Ovary (tissue), 3 donors: Measurements from ENCODE around the gene ITPR2.

Source experiments
- EP300 ChIP-seq: sonication (generic); formaldehyde crosslinking; IDR thresholded peaks from one replicate; pipeline ENCODE4 v1.6.1; 2017; ENCODE audit warnings: antibody characterized with exemption
- POLR2A ChIP-seq: fragments of 450-650 bp; IDR thresholded peaks from one replicate; pipeline ENCODE4 v1.6.1; 2017; ENCODE audit warnings: antibody characterized with exemption, mild to moderate bottlenecking, moderate library complexity
- TF ChIP-seq, protein P1 (sequence below), 3 donors: fragments of 450-650 bp in 2 of 3; fragments of 200-600 bp in 1 of 3; IDR thresholded peaks; one replicate each; pipeline versions ENCODE4 v1.5.1 to v1.8.0; 2016 to 2022; ENCODE audit warnings: antibody characterized with exemption in 3 of 3, mild to moderate bottlenecking in 1 of 3
- donor health status: DM: no; HTN: no; CAD: no.

GRCh38 chr12:26537651-26538050, 295.3 kb downstream of the ITPR2 start:
- TF ChIP-seq POLR2A (no peak), EP300 (no peak)
- TF ChIP-seq, protein P1, sequence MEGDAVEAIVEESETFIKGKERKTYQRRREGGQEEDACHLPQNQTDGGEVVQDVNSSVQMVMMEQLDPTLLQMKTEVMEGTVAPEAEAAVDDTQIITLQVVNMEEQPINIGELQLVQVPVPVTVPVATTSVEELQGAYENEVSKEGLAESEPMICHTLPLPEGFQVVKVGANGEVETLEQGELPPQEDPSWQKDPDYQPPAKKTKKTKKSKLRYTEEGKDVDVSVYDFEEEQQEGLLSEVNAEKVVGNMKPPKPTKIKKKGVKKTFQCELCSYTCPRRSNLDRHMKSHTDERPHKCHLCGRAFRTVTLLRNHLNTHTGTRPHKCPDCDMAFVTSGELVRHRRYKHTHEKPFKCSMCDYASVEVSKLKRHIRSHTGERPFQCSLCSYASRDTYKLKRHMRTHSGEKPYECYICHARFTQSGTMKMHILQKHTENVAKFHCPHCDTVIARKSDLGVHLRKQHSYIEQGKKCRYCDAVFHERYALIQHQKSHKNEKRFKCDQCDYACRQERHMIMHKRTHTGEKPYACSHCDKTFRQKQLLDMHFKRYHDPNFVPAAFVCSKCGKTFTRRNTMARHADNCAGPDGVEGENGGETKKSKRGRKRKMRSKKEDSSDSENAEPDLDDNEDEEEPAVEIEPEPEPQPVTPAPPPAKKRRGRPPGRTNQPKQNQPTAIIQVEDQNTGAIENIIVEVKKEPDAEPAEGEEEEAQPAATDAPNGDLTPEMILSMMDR (IDR thresholded peaks at IDR 0.05), result no peak
